H9 (cell line): ENCODE results near the gene RIOX2. TPM values are rescaled to one million over a fixed set of nuclear protein-coding genes. Genes with fewer than 3 reads are reported as not detected.

Experiments used
- DNase-seq: peaks from one replicate; pipeline ENCODE4 v3.0.0-alpha.2; 2017
- H2AFZ ChIP-seq: one replicate; pipeline ENCODE4 v1.6.1; 2013; ENCODE audit warnings: mild to moderate bottlenecking, low read length, control low read depth, moderate library complexity
- H2AK5ac ChIP-seq: 2 replicates; pipeline ENCODE4 v1.6.1; 2013; ENCODE audit warnings: low read length, control low read depth, mixed read lengths; ENCODE audit not compliant: insufficient read length
- H2BK120ac ChIP-seq: one replicate; pipeline ENCODE4 v1.6.1; 2013; ENCODE audit warnings: low read depth, mild to moderate bottlenecking, low read length, control low read depth, inconsistent platforms; ENCODE audit not compliant: poor library complexity, severe bottlenecking
- H2BK12ac ChIP-seq: 2 replicates; pipeline ENCODE4 v1.6.1; 2013; ENCODE audit warnings: low read length, control low read depth, mixed read lengths, low read depth; ENCODE audit not compliant: insufficient read length
- H2BK15ac ChIP-seq: 2 replicates; pipeline ENCODE4 v1.6.1; 2013; ENCODE audit warnings: low read depth, low read length, control low read depth
- H2BK20ac ChIP-seq: one replicate; pipeline ENCODE4 v1.6.1; 2013; ENCODE audit warnings: low read depth, mild to moderate bottlenecking, low read length, control low read depth, inconsistent platforms; ENCODE audit not compliant: poor library complexity, severe bottlenecking
- H2BK5ac ChIP-seq: 2 replicates; pipeline ENCODE4 v1.6.1; 2013; ENCODE audit warnings: low read length, control low read depth, mixed read lengths; ENCODE audit not compliant: insufficient read length
- H3K14ac ChIP-seq: 2 replicates; pipeline ENCODE4 v1.6.1; 2013; ENCODE audit warnings: low read length, control low read depth; ENCODE audit not compliant: insufficient read depth
- H3K18ac ChIP-seq: 2 replicates; pipeline ENCODE4 v1.6.1; 2013; ENCODE audit warnings: low read depth, mild to moderate bottlenecking, mixed read lengths, low read length, control low read depth; ENCODE audit not compliant: insufficient read length
- H3K23ac ChIP-seq: 2 replicates; pipeline ENCODE4 v1.6.1; 2013; ENCODE audit warnings: low read length, control low read depth, mixed read lengths, low read depth; ENCODE audit not compliant: insufficient read length
- H3K23me2 ChIP-seq: 2 replicates; pipeline ENCODE4 v1.6.1; 2013; ENCODE audit warnings: low read depth, mild to moderate bottlenecking, mixed read lengths, low read length, control low read depth; ENCODE audit not compliant: insufficient read length, poor library complexity, severe bottlenecking
- H3K27ac ChIP-seq: 2 replicates; pipeline ENCODE4 v1.5.1; 2013; ENCODE audit warnings: low read length, control low read depth, mixed read lengths, low read depth; ENCODE audit not compliant: insufficient read length
- H3K27me3 ChIP-seq: 2 replicates; pipeline ENCODE4 v1.6.1; 2013; ENCODE audit warnings: low read length, control low read depth, inconsistent platforms; ENCODE audit not compliant: insufficient read depth
- H3K4ac ChIP-seq: 2 replicates; pipeline ENCODE4 v1.6.1; 2013; ENCODE audit warnings: low read depth, mild to moderate bottlenecking, control low read depth, inconsistent platforms, low read length, moderate library complexity
- H3K4me1 ChIP-seq: 2 replicates; pipeline ENCODE4 v1.6.1; 2013; ENCODE audit warnings: low read length, control low read depth, inconsistent platforms; ENCODE audit not compliant: insufficient read depth
- H3K4me2 ChIP-seq: 2 replicates; pipeline ENCODE4 v1.6.1; 2013; ENCODE audit warnings: low read length, control low read depth, mixed read lengths; ENCODE audit not compliant: insufficient read length, insufficient read depth
- H3K56ac ChIP-seq: 2 replicates; pipeline ENCODE4 v1.6.1; 2013; ENCODE audit warnings: low read depth, mild to moderate bottlenecking, mixed read lengths, low read length, control low read depth; ENCODE audit not compliant: insufficient read length
- H3K79me1 ChIP-seq: 2 replicates; pipeline ENCODE4 v1.6.1; 2013; ENCODE audit warnings: low read depth, mild to moderate bottlenecking, moderate library complexity, low read length, control low read depth, inconsistent platforms; ENCODE audit not compliant: insufficient read depth, poor library complexity, severe bottlenecking
- H3K79me2 ChIP-seq: 2 replicates; pipeline ENCODE4 v1.6.1; 2013; ENCODE audit warnings: low read length, control low read depth, inconsistent platforms; ENCODE audit not compliant: insufficient read depth
- H3K9ac ChIP-seq: 2 replicates; pipeline ENCODE4 v1.6.1; 2013; ENCODE audit warnings: low read length, control low read depth, mixed read lengths; ENCODE audit not compliant: insufficient read length; ENCODE audit errors: extremely low read depth
- H3K9me3 ChIP-seq: one replicate; pipeline ENCODE4 v1.6.1; 2013; ENCODE audit warnings: low read depth, low read length, inconsistent platforms; ENCODE audit not compliant: control insufficient read depth
- H3T11ph ChIP-seq: one replicate; pipeline ENCODE4 v1.6.1; 2013; ENCODE audit warnings: mild to moderate bottlenecking, low read length, control low read depth, inconsistent platforms
- H4K20me1 ChIP-seq: one replicate; pipeline ENCODE4 v1.6.1; 2013; ENCODE audit not compliant: control insufficient read depth, insufficient read length, insufficient read depth
- H4K5ac ChIP-seq: 2 replicates; pipeline ENCODE4 v1.6.1; 2013; ENCODE audit warnings: low read depth, mild to moderate bottlenecking, mixed read lengths, low read length, control low read depth; ENCODE audit not compliant: insufficient read length
- H4K8ac ChIP-seq: replicated peaks from 2 replicates; pipeline ENCODE4 v1.6.1; 2013; ENCODE audit warnings: low read length, control low read depth, mixed read lengths, low read depth; ENCODE audit not compliant: insufficient read length
- H4K91ac ChIP-seq: 2 replicates; pipeline ENCODE4 v1.6.1; 2013; ENCODE audit warnings: low read depth, mild to moderate bottlenecking, moderate library complexity, mixed read lengths, low read length, control low read depth; ENCODE audit not compliant: insufficient read length
- H3K27ac Mint-ChIP-seq, 3 experiments: 2 replicates in 2 of 3; 3 replicates in 1 of 3; pipeline ENCODE4 v1.8.0; 2020 to 2021; ENCODE audit warnings: mixed read lengths in 3 of 3, mild to moderate bottlenecking in 1 of 3, moderate library complexity in 1 of 3
- H3K27me3 Mint-ChIP-seq: 2 replicates; pipeline ENCODE4 v1.8.0; 2021; ENCODE audit warnings: low read depth, mild to moderate bottlenecking, moderate library complexity, mixed read lengths
- H3K36me3 Mint-ChIP-seq, 3 experiments: 2 replicates in 2 of 3; 3 replicates in 1 of 3; pipeline ENCODE4 v1.8.0; 2020 to 2021; ENCODE audit warnings: low read depth in 3 of 3, mixed read lengths in 3 of 3; ENCODE audit not compliant: insufficient read depth in 1 of 3
- H3K4me1 Mint-ChIP-seq, 2 experiments: 2 replicates each; pipeline ENCODE4 v1.8.0; 2020; ENCODE audit warnings: mixed read lengths in 2 of 2
- H3K4me3 Mint-ChIP-seq, 2 experiments: 2 replicates in 1 of 2; 3 replicates in 1 of 2; pipeline ENCODE4 v1.8.0; 2020 to 2021; ENCODE audit warnings: mild to moderate bottlenecking in 2 of 2, mixed read lengths in 2 of 2, moderate library complexity in 1 of 2
- H3K9me3 Mint-ChIP-seq, 2 experiments: 2 replicates in 1 of 2; 3 replicates in 1 of 2; pipeline ENCODE4 v1.8.0; 2020; ENCODE audit warnings: mild to moderate bottlenecking in 2 of 2, mixed read lengths in 2 of 2, moderate library complexity in 1 of 2
- WGBS: extraction: QIAGEN DNeasy Blood & Tissue Kit; methylation state at CpG from one replicate; pipeline ENCODE4 v1.1.7; 2013; ENCODE audit warnings: missing lambda C conversion rate, low lambda C conversion rate, mixed read lengths; ENCODE audit not compliant: insufficient read length; ENCODE audit errors: extremely low coverage; 5-methylcytosine and 5-hydroxymethylcytosine counted together
- total RNA-seq: library from RNA; stranded (reverse); gene quantifications from 2 replicates; pipeline ENCODE4 v1.2.1, GENCODE V29; 2021
- TF ChIP-seq, protein P1 (sequence below): fragments of 200-600 bp; sonication (generic); conservative IDR thresholded peaks from 3 replicates; pipeline ENCODE4 v1.8.0; 2021; ENCODE audit warnings: antibody characterized with exemption, mild to moderate bottlenecking

The RIOX2 gene
- total RNA-seq, 1 experiment from 2014 or later = 15.5 TPM

DNA sequence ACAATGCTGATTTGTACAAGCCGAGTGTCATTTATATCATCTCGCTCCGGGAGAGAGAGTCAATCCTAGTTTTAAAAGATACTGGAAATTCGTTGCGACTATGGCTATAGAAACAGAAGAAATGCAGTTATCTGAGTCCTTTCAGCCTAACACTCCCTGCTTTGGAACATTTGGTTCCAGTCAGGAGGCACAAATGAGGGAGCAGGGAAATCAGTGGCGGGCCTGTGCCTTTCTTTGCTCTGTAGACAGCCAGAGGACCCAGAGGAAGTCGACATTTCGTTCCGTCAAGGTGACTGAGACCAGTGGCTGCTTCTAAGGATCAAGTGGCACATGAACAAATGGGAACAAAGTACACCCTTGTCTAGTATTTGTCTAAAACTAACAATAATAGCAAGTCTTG, 745 bp upstream of the RIOX2 start:
- peaks cover 5% of the 10 kb centered on the region for H3K23me2 ChIP-seq
- no peak overlapping the region for H3K9ac ChIP-seq
- H3K4me2 ChIP-seq = no peak overlapping the region
- no peak for DNase-seq
- H3T11ph ChIP-seq = no peak overlapping the region
- no CpG with 5 or more reads among the region's 9 CpGs for WGBS
- no peak overlapping the region for H3K18ac ChIP-seq
- H3K36me3 Mint-ChIP-seq = no peaks in the 10 kb centered on the region
- TF ChIP-seq, protein P1, sequence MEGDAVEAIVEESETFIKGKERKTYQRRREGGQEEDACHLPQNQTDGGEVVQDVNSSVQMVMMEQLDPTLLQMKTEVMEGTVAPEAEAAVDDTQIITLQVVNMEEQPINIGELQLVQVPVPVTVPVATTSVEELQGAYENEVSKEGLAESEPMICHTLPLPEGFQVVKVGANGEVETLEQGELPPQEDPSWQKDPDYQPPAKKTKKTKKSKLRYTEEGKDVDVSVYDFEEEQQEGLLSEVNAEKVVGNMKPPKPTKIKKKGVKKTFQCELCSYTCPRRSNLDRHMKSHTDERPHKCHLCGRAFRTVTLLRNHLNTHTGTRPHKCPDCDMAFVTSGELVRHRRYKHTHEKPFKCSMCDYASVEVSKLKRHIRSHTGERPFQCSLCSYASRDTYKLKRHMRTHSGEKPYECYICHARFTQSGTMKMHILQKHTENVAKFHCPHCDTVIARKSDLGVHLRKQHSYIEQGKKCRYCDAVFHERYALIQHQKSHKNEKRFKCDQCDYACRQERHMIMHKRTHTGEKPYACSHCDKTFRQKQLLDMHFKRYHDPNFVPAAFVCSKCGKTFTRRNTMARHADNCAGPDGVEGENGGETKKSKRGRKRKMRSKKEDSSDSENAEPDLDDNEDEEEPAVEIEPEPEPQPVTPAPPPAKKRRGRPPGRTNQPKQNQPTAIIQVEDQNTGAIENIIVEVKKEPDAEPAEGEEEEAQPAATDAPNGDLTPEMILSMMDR = no peak
- no peak overlapping the region for H4K8ac ChIP-seq
- H4K91ac ChIP-seq = no peak overlapping the region
- no peaks in the 10 kb centered on the region for H4K20me1 ChIP-seq
- H2BK12ac ChIP-seq = no peak overlapping the region
- no peak overlapping the region for H2AK5ac ChIP-seq
- peaks cover 30% of the 10 kb centered on the region for H3K27me3 Mint-ChIP-seq
- H3K4me1 Mint-ChIP-seq = peaks cover 11% of the 10 kb centered on the region in 2 experiments; a peak in 3 of 4 replicates
- H3K9me3 Mint-ChIP-seq = no peaks in the 10 kb centered on the region
- no peaks in the 10 kb centered on the region for H3K9me3 ChIP-seq
- no peaks in the 10 kb centered on the region for H3K4me1 ChIP-seq
- H3K79me2 ChIP-seq = no peaks in the 10 kb centered on the region
- H3K27me3 ChIP-seq = no peaks in the 10 kb centered on the region
- H2BK120ac ChIP-seq = no peak overlapping the region
- H3K27ac ChIP-seq = no peak overlapping the region
- no peak overlapping the region for H3K4ac ChIP-seq
- no peak overlapping the region for H3K23ac ChIP-seq
- H4K5ac ChIP-seq = no peak overlapping the region
- H2AFZ ChIP-seq = no peak overlapping the region
- H3K27ac Mint-ChIP-seq = no peak overlapping the region; a peak in 1 of 7 replicates
- no peak overlapping the region for H2BK15ac ChIP-seq
- H3K14ac ChIP-seq = no peak overlapping the region
- H3K4me3 Mint-ChIP-seq = peak overlapping the region; percentile 41 to 50
- no peak overlapping the region for H2BK20ac ChIP-seq
- no peak overlapping the region for H2BK5ac ChIP-seq
- H3K79me1 ChIP-seq = no peaks in the 10 kb centered on the region
- no peak overlapping the region for H3K56ac ChIP-seq
